Measurements from ENCODE around the gene EIF2B2. TPM values are rescaled to one million over a fixed set of nuclear protein-coding genes. Genes with fewer than 3 reads are reported as not detected.
"Not testable (repeated sequence)": the region's sequence is repeated elsewhere in the genome, so short reads cannot be mapped to it uniquely, and the experiment has no call there.

The EIF2B2 gene
- total RNA-seq, 1 donor from 2014 or later: 37.7 TPM

DNA sequence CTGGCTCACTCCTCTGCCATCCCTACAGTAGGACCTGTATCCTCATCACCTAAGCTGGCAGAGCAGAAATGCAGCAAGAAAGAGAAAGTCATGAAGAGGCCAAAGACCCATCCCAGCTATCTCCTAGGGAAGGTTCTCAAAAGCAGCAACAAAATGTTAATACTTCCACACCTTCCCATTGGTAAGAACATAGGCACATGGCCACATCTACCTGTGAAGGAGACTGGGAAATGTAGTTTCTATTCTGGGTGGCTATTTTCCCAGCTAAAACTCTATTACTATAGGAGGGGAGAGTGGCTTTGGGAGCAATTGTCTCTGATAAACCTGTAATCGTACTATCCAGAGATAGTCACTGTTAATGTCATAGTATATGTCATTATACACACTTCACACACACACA lies 13.7 kb upstream of the EIF2B2 start:
- DNase-seq (ENCODE audit: low read depth): no peak
- no peaks in the 10 kb centered on the region for H3K79me2 ChIP-seq (ENCODE audit: insufficient read depth, low read length)
- H3K9me3 ChIP-seq (ENCODE audit: insufficient read depth, low read depth, low read length): no peaks in the 10 kb centered on the region
- Mint-ChIP-seq H3K4me1 (ENCODE audit: low read depth, unreplicated experiment) (peaks cover 11% of the 10 kb centered on the region), H3K36me3 (ENCODE audit: low read depth, unreplicated experiment) (no peaks in the 10 kb centered on the region), H3K27ac (ENCODE audit: unreplicated experiment) (no peak overlapping the region), H3K27me3 (ENCODE audit: low read depth, unreplicated experiment) (no peaks in the 10 kb centered on the region), H3K4me3 (ENCODE audit: unreplicated experiment) (no peak overlapping the region), H3K9me3 (ENCODE audit: unreplicated experiment) (no peaks in the 10 kb centered on the region)
- no peaks in the 10 kb centered on the region for H3K27me3 ChIP-seq (ENCODE audit: insufficient read depth, low read length)
- peaks cover 6% of the 10 kb centered on the region for H3K4me1 ChIP-seq (ENCODE audit: insufficient read depth, low read length)
- FAIRE-seq: no peak
- no peaks in the 10 kb centered on the region for H3K36me3 ChIP-seq (ENCODE audit: insufficient read depth, low read length)
- no peak overlapping the region for H3K9ac ChIP-seq (ENCODE audit: low read length)
- no peak overlapping the region for H2AFZ ChIP-seq (ENCODE audit: low read depth, low read length)
- TF ChIP-seq, protein P1, sequence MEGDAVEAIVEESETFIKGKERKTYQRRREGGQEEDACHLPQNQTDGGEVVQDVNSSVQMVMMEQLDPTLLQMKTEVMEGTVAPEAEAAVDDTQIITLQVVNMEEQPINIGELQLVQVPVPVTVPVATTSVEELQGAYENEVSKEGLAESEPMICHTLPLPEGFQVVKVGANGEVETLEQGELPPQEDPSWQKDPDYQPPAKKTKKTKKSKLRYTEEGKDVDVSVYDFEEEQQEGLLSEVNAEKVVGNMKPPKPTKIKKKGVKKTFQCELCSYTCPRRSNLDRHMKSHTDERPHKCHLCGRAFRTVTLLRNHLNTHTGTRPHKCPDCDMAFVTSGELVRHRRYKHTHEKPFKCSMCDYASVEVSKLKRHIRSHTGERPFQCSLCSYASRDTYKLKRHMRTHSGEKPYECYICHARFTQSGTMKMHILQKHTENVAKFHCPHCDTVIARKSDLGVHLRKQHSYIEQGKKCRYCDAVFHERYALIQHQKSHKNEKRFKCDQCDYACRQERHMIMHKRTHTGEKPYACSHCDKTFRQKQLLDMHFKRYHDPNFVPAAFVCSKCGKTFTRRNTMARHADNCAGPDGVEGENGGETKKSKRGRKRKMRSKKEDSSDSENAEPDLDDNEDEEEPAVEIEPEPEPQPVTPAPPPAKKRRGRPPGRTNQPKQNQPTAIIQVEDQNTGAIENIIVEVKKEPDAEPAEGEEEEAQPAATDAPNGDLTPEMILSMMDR (IDR thresholded peaks at IDR 0.05; ENCODE audit: insufficient read depth, low read depth, low read length): no peak
- TF ChIP-seq EZH2 (IDR thresholded peaks at IDR 0.05; ENCODE audit: insufficient read depth, low read length): no peak
- no peak overlapping the region for H3K4me2 ChIP-seq (ENCODE audit: low read length)
- no peaks in the 10 kb centered on the region for H4K20me1 ChIP-seq (ENCODE audit: insufficient read depth, low read length)
- H3K4me3 ChIP-seq (ENCODE audit: insufficient read depth, low read depth, low read length): no peak overlapping the region
- no peak overlapping the region for H3K27ac ChIP-seq (ENCODE audit: low read depth, low read length)

DNA sequence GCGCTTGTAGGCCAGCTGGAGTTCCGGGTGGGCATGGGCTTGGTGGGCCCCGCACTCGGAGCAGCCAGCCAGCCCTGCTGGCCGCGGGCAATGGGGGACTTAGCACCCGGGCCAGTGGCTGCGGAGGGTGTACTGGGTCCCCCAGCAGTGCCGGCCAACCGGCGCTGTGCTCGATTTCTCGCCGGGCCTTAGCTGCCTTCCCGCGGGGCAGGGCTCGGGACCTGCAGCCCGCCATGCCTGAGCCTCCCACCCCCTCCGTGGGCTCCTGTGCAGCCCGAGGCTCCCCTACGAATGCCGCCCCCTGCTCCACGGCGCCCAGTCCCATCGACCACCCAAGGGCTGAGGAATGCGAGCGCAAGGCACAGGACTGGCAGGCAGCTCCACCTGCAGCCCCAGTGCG lies 8.5 kb upstream of the EIF2B2 start:
- H3K79me2 ChIP-seq (ENCODE audit: insufficient read depth, low read length): not testable (repeated sequence)

DNA sequence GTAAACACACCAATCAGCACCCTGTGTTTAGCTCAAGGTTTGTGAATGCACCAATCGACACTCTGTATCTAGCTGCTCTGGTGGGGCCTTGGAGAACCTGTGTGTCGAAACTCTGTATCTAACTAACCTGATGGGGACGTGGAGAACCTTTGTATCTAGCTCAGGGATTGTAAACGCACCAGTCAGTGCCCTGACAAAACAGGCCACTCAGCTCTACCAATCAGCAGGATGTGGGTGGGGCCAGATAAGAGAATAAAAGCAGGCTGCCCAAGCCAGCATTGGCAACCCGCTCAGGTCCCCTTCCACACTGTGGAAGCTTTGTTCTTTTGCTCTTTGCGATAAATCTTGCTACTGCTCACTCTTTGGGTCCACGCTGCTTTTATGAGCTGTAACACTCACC lies 6.9 kb upstream of the EIF2B2 start:
- H3K27me3 ChIP-seq (ENCODE audit: insufficient read depth, low read length); H3K36me3 Mint-ChIP-seq (ENCODE audit: low read depth, unreplicated experiment); H3K9ac ChIP-seq (ENCODE audit: low read length); H3K4me2 ChIP-seq (ENCODE audit: low read length); H3K4me1 ChIP-seq (ENCODE audit: insufficient read depth, low read length); H3K4me1 Mint-ChIP-seq (ENCODE audit: low read depth, unreplicated experiment); FAIRE-seq; H2AFZ ChIP-seq (ENCODE audit: low read depth, low read length); H3K27ac Mint-ChIP-seq (ENCODE audit: unreplicated experiment); H3K27me3 Mint-ChIP-seq (ENCODE audit: low read depth, unreplicated experiment); H3K27ac ChIP-seq (ENCODE audit: low read depth, low read length); H3K79me2 ChIP-seq (ENCODE audit: insufficient read depth, low read length); H3K4me3 Mint-ChIP-seq (ENCODE audit: unreplicated experiment); H3K4me3 ChIP-seq (ENCODE audit: insufficient read depth, low read depth, low read length); H3K9me3 ChIP-seq (ENCODE audit: insufficient read depth, low read depth, low read length); H4K20me1 ChIP-seq (ENCODE audit: insufficient read depth, low read length); DNase-seq (ENCODE audit: low read depth); H3K36me3 ChIP-seq (ENCODE audit: insufficient read depth, low read length); H3K9me3 Mint-ChIP-seq (ENCODE audit: unreplicated experiment): not testable (repeated sequence)

More for the DNA sequence above, 8.5 kb upstream of the EIF2B2 start:
- H3K27me3 Mint-ChIP-seq (ENCODE audit: low read depth, unreplicated experiment); H3K4me1 ChIP-seq (ENCODE audit: insufficient read depth, low read length); H4K20me1 ChIP-seq (ENCODE audit: insufficient read depth, low read length); FAIRE-seq; H3K4me1 Mint-ChIP-seq (ENCODE audit: low read depth, unreplicated experiment); H3K4me2 ChIP-seq (ENCODE audit: low read length); H3K9me3 ChIP-seq (ENCODE audit: insufficient read depth, low read depth, low read length); H3K27me3 ChIP-seq (ENCODE audit: insufficient read depth, low read length); H3K27ac ChIP-seq (ENCODE audit: low read depth, low read length); H3K4me3 ChIP-seq (ENCODE audit: insufficient read depth, low read depth, low read length); H2AFZ ChIP-seq (ENCODE audit: low read depth, low read length); DNase-seq (ENCODE audit: low read depth); H3K9ac ChIP-seq (ENCODE audit: low read length); H3K36me3 ChIP-seq (ENCODE audit: insufficient read depth, low read length); H3K4me3 Mint-ChIP-seq (ENCODE audit: unreplicated experiment); H3K9me3 Mint-ChIP-seq (ENCODE audit: unreplicated experiment); H3K36me3 Mint-ChIP-seq (ENCODE audit: low read depth, unreplicated experiment); H3K27ac Mint-ChIP-seq (ENCODE audit: unreplicated experiment): not testable (repeated sequence)

DNA sequence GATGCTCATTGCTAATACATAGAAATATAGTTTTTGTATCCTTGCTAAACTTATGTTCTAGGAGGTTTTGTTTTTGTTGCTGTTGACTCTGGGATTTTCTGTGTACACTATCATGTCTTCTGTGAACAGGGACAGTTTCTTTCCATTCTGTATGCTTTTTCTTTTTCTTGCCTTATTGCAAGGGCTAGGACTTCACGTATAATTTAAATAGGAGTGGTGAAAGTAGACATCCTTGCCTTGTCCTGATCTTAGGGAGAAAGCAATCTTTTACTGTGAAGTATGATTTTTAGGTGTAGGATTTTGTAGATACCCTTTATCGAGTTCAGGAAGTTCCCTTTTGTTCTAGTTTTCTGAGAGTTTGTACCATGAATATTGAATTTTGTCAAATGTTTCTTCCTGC lies 1.5 kb upstream of the EIF2B2 start:
- Mint-ChIP-seq H3K36me3 (ENCODE audit: low read depth, unreplicated experiment) (peaks cover 1% of the 10 kb centered on the region), H3K4me1 (ENCODE audit: low read depth, unreplicated experiment) (peaks cover 16% of the 10 kb centered on the region), H3K27me3 (ENCODE audit: low read depth, unreplicated experiment) (no peaks in the 10 kb centered on the region), H3K4me3 (ENCODE audit: unreplicated experiment) (no peak overlapping the region), H3K9me3 (ENCODE audit: unreplicated experiment) (peaks cover 2% of the 10 kb centered on the region), H3K27ac (ENCODE audit: unreplicated experiment) (no peak overlapping the region)
- DNase-seq (ENCODE audit: low read depth) (no peak), FAIRE-seq (no peak)
- Histone ChIP-seq H3K4me2 (ENCODE audit: low read length) (no peak overlapping the region), H3K4me1 (ENCODE audit: insufficient read depth, low read length) (peaks cover 14% of the 10 kb centered on the region), H3K9me3 (ENCODE audit: insufficient read depth, low read depth, low read length) (no peaks in the 10 kb centered on the region), H3K27ac (ENCODE audit: low read depth, low read length) (no peak overlapping the region), H2AFZ (ENCODE audit: low read depth, low read length) (no peak overlapping the region), H3K9ac (ENCODE audit: low read length) (no peak overlapping the region), H3K4me3 (ENCODE audit: insufficient read depth, low read depth, low read length) (no peak overlapping the region), H4K20me1 (ENCODE audit: insufficient read depth, low read length) (peaks cover 3% of the 10 kb centered on the region), H3K27me3 (ENCODE audit: insufficient read depth, low read length) (no peaks in the 10 kb centered on the region), H3K79me2 (ENCODE audit: insufficient read depth, low read length) (peaks cover 29% of the 10 kb centered on the region), H3K36me3 (ENCODE audit: insufficient read depth, low read length) (peaks cover 11% of the 10 kb centered on the region)
- TF ChIP-seq EZH2 (IDR thresholded peaks at IDR 0.05; ENCODE audit: insufficient read depth, low read length): no peak

Data from astrocyte (in vitro differentiated cells and primary cell).